HEK293 (cell line): ENCODE measurements around the gene TPM2.

Source experiments
- CTCF ChIA-PET: fragments of 350-600 bp; formaldehyde crosslinking; extraction: SDS; loops from one replicate; lab custom pipeline; 2021; ENCODE audit warnings: antibody characterized with exemption; lab: Yijun Ruan, JAX
- POLR2A ChIA-PET: fragments of 300-600 bp; formaldehyde crosslinking; extraction: SDS; loops from one replicate; lab custom pipeline; 2020; ENCODE audit warnings: antibody characterized with exemption, inconsistent platforms; lab: Yijun Ruan, JAX
- H3K27ac ChIP-seq: fragments of 200-500 bp; sonication (Bioruptor generic); 2 replicates; pipeline ENCODE4 v1.5.1; 2014; ENCODE audit warnings: low read depth, low read length, control low read depth, inconsistent platforms; ENCODE audit errors: extremely low read depth
- H3K36me3 ChIP-seq, 2 experiments: fragments of 200-500 bp in 1 of 2; sonication (Bioruptor generic) in 1 of 2; 1 replicate in 1 of 2; 2 replicates in 1 of 2; pipeline ENCODE4 v1.5.1; 2014 to 2017; ENCODE audit warnings: inconsistent platforms in 2 of 2, low read length in 2 of 2; ENCODE audit not compliant: control insufficient read depth in 2 of 2, insufficient read depth in 1 of 2
- H3K4me1 ChIP-seq: fragments of 200-500 bp; sonication (Bioruptor generic); 2 replicates; pipeline ENCODE4 v1.5.1; 2014; ENCODE audit warnings: mild to moderate bottlenecking, low read length, inconsistent platforms; ENCODE audit not compliant: control insufficient read depth, insufficient read depth
- H3K4me3 ChIP-seq: 2 replicates; pipeline ENCODE4 v1.5.1; 2011; ENCODE audit warnings: low read depth, mild to moderate bottlenecking, control low read depth, low read length, moderate library complexity
- H3K9me3 ChIP-seq: fragments of 200-500 bp; sonication (Bioruptor generic); 2 replicates; pipeline ENCODE4 v1.5.1; 2014; ENCODE audit warnings: low read depth, low read length, inconsistent platforms; ENCODE audit not compliant: control insufficient read depth, insufficient read depth
- BCL11B ChIP-seq: fragments of 450-650 bp; formaldehyde crosslinking; IDR thresholded peaks from 2 replicates; pipeline ENCODE4 v1.5.1; 2016; ENCODE audit warnings: low read depth, missing biosample characterization, missing genetic modification characterization
- EGR2 ChIP-seq: fragments of 450-650 bp; formaldehyde crosslinking; IDR thresholded peaks from 2 replicates; pipeline ENCODE4 v1.5.1; 2016; ENCODE audit warnings: low read depth, missing biosample characterization, missing genetic modification characterization
- INSM2 ChIP-seq: fragments of 450-650 bp; formaldehyde crosslinking; IDR thresholded peaks from 2 replicates; pipeline ENCODE4 v1.5.1; 2016; ENCODE audit warnings: missing biosample characterization, missing genetic modification characterization
- PRDM10 ChIP-seq: fragments of 450-650 bp; formaldehyde crosslinking; IDR thresholded peaks from 2 replicates; pipeline ENCODE4 v1.5.1; 2016; ENCODE audit warnings: missing biosample characterization, missing genetic modification characterization
- ZBTB44 ChIP-seq: fragments of 450-650 bp; IDR thresholded peaks from 2 replicates; pipeline ENCODE4 v1.5.1; 2018; ENCODE audit warnings: missing biosample characterization, mild to moderate bottlenecking, missing genetic modification characterization
- ZBTB49 ChIP-seq: fragments of 450-650 bp; formaldehyde crosslinking; IDR thresholded peaks from 2 replicates; pipeline ENCODE4 v1.5.1; 2016; ENCODE audit warnings: missing biosample characterization, missing genetic modification characterization, low read depth
- ZNF114 ChIP-seq: fragments of 450-650 bp; formaldehyde crosslinking; IDR thresholded peaks from 2 replicates; pipeline ENCODE4 v1.5.0; 2017; ENCODE audit warnings: missing biosample characterization, missing genetic modification characterization
- ZNF132 ChIP-seq: fragments of 450-650 bp; formaldehyde crosslinking; IDR thresholded peaks from 2 replicates; pipeline ENCODE4 v1.5.1; 2017; ENCODE audit warnings: missing biosample characterization, missing genetic modification characterization, borderline replicate concordance
- ZNF19 ChIP-seq: fragments of 450-650 bp; formaldehyde crosslinking; IDR thresholded peaks from 2 replicates; pipeline ENCODE4; 2016; ENCODE audit warnings: missing biosample characterization, missing genetic modification characterization, low read depth
- ZNF2 ChIP-seq: fragments of 450-650 bp; formaldehyde crosslinking; IDR thresholded peaks from 2 replicates; pipeline ENCODE4 v1.5.1; 2016; ENCODE audit warnings: missing biosample characterization, missing genetic modification characterization
- ZNF24 ChIP-seq: fragments of 450-650 bp; formaldehyde crosslinking; IDR thresholded peaks from 2 replicates; pipeline ENCODE4 v1.5.1; 2016; ENCODE audit warnings: missing biosample characterization, missing genetic modification characterization
- ZNF394 ChIP-seq: fragments of 450-650 bp; formaldehyde crosslinking; IDR thresholded peaks from 2 replicates; pipeline ENCODE4 v1.5.1; 2016; ENCODE audit warnings: missing biosample characterization, missing genetic modification characterization, mild to moderate bottlenecking, moderate library complexity, borderline replicate concordance
- ZNF404 ChIP-seq: fragments of 450-650 bp; formaldehyde crosslinking; IDR thresholded peaks from 2 replicates; pipeline ENCODE4 v1.5.1; 2017; ENCODE audit warnings: missing biosample characterization, missing genetic modification characterization
- ZNF521 ChIP-seq: fragments of 450-650 bp; formaldehyde crosslinking; IDR thresholded peaks from 2 replicates; pipeline ENCODE4 v1.5.1; 2017; ENCODE audit warnings: missing biosample characterization, mild to moderate bottlenecking, missing genetic modification characterization
- ZNF529 ChIP-seq: fragments of 450-650 bp; formaldehyde crosslinking; IDR thresholded peaks from 2 replicates; pipeline ENCODE4 v1.5.1; 2017; ENCODE audit warnings: missing genetic modification characterization, missing biosample characterization; ENCODE audit not compliant: insufficient replicate concordance
- ZNF571 ChIP-seq: fragments of 450-650 bp; formaldehyde crosslinking; IDR thresholded peaks from 2 replicates; pipeline ENCODE4 v1.5.0; 2017; ENCODE audit warnings: missing biosample characterization, missing genetic modification characterization
- ZNF585B ChIP-seq: fragments of 450-650 bp; formaldehyde crosslinking; IDR thresholded peaks from 2 replicates; pipeline ENCODE4 v1.5.1; 2016; ENCODE audit warnings: missing biosample characterization, missing genetic modification characterization
- ZNF626 ChIP-seq: fragments of 450-650 bp; sonication (Bioruptor Pico); formaldehyde crosslinking; IDR thresholded peaks from 2 replicates; pipeline ENCODE4 v1.5.1; 2018; ENCODE audit warnings: missing biosample characterization, missing genetic modification characterization, inconsistent platforms
- ZNF768 ChIP-seq: fragments of 450-650 bp; formaldehyde crosslinking; IDR thresholded peaks from 2 replicates; pipeline ENCODE4 v1.5.1; 2018; ENCODE audit warnings: missing biosample characterization, mild to moderate bottlenecking, missing genetic modification characterization
- ZNF777 ChIP-seq: fragments of 450-650 bp; formaldehyde crosslinking; IDR thresholded peaks from 2 replicates; pipeline ENCODE4 v1.5.1; 2017; ENCODE audit warnings: missing biosample characterization, missing genetic modification characterization, borderline replicate concordance
- TF ChIP-seq, protein P1 (sequence below): fragments of 450-650 bp; formaldehyde crosslinking; IDR thresholded peaks from 2 replicates; pipeline ENCODE4 v1.5.1; 2017; ENCODE audit warnings: missing biosample characterization, missing genetic modification characterization

The TPM2 gene

DNA sequence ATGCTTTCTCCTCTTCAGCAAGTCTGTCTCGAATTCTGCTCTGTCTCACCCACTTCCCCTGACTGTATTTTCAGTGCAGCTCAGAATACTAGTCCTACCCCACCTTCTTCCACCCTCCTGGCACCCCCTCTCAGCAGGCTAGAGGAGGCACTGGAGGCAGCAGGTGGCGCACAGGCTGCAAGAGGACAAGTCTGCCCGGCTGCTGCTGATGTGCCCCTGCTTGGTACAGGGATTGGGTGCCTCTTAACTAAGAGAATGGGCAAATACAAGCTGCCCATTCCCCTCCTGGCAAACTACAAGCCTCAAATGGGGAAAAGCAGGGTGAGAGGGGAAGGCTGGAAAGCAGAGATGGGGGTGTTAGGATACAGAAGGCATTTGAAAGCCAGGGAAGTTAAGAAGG lies 37.2 kb upstream of the TPM2 start:
- Histone ChIP-seq H3K4me3 (no peak overlapping the region), H3K36me3 (peaks cover 10 to 71% of the 10 kb centered on the region in 2 experiments), H3K27ac (no peak overlapping the region), H3K9me3 (no peaks in the 10 kb centered on the region), H3K4me1 (peaks cover 5% of the 10 kb centered on the region; the same call in 1 of the 2 replicates)
- POLR2A ChIA-PET: interaction anchor here (1.5 to 1.9 kb wide), 4 partner anchors 22 to 68 kb away, joined by 3 to 11 read pairs (median 7); partner anchors contain the start of genes CCDC107 and RMRP
- no peak for TF ChIP-seq ZBTB49 (tag by site-specific recombination)
- no peak for TF ChIP-seq ZNF132 (tag by site-specific recombination)
- TF ChIP-seq ZNF529 (tag by site-specific recombination): no peak
- no peak for TF ChIP-seq ZNF777
- TF ChIP-seq ZNF571 (tag by site-specific recombination): no peak
- no peak for TF ChIP-seq PRDM10 (tag by site-specific recombination)
- no peak for TF ChIP-seq ZNF114
- TF ChIP-seq, protein P1, sequence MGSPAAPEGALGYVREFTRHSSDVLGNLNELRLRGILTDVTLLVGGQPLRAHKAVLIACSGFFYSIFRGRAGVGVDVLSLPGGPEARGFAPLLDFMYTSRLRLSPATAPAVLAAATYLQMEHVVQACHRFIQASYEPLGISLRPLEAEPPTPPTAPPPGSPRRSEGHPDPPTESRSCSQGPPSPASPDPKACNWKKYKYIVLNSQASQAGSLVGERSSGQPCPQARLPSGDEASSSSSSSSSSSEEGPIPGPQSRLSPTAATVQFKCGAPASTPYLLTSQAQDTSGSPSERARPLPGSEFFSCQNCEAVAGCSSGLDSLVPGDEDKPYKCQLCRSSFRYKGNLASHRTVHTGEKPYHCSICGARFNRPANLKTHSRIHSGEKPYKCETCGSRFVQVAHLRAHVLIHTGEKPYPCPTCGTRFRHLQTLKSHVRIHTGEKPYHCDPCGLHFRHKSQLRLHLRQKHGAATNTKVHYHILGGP (tag by site-specific recombination): no peak
- CTCF ChIA-PET: interaction anchor here (0.5 to 8.0 kb wide), 8 partner anchors 9 to 431 kb away, joined by 3 to 88 read pairs (median 6); no protein-coding TSS in a partner anchor

DNA sequence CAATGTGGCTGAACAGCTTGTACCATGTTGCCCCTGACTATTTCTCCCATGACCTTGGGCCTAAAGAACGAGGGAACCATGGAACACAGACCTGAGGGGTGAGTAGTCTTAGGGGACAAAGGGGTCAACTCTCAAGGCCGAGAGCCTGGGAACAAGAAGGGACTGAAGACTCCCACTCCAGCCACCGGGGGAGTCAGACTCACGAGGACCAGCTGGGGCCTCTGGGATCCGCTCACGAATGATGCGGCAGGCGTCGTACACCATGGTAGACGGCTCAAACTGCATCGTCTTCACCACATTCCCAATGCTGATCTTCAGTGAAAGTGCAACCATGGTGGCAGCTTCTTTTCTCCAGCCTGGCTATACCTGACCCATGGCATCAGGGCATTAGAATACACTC lies 35.6 kb upstream of the TPM2 start:
- TF ChIP-seq ZBTB44 (tag by site-specific recombination): no peak
- no peak for TF ChIP-seq BCL11B
- no peak for TF ChIP-seq ZNF777
- no peak for TF ChIP-seq INSM2 (tag by site-specific recombination)
- TF ChIP-seq ZNF768 (tag by site-specific recombination): no peak
- no peak for TF ChIP-seq ZNF521 (tag by site-specific recombination)
- TF ChIP-seq ZNF404 (tag by site-specific recombination): no peak
- TF ChIP-seq ZNF626: no peak
- TF ChIP-seq ZNF394 (tag by site-specific recombination): no peak
- no peak for TF ChIP-seq ZNF585B (tag by site-specific recombination)
- no peak for TF ChIP-seq ZNF19
- no peak for TF ChIP-seq EGR2 (tag by site-specific recombination)
- no peak for TF ChIP-seq ZNF24 (tag by site-specific recombination)
- no peak for TF ChIP-seq ZNF2 (tag by site-specific recombination)
- Histone ChIP-seq H3K4me3 (no peak overlapping the region), H3K9me3 (no peaks in the 10 kb centered on the region), H3K4me1 (0 out of 2 replicates have a peak, but pooled peaks cover 5% of the 10 kb centered on the region), H3K36me3 (peaks cover 14 to 86% of the 10 kb centered on the region in 2 experiments), H3K27ac (no peak overlapping the region)
- ChIA-PET POLR2A (no interaction called here), CTCF (interaction anchor here (0.5 to 8.0 kb wide), 7 partner anchors 10 to 101 kb away, joined by 3 to 88 read pairs (median 3); no protein-coding TSS in a partner anchor)
